Activated naive CD8-positive, alpha-beta T cell treated with anti-CD3 and anti-CD28 coated beads for 36 hours (primary cell): Measurements from ENCODE around the gene OR52W1. TPM values are rescaled to one million over a fixed set of nuclear protein-coding genes. Genes with fewer than 3 reads are reported as not detected.

Source experiments
- DNase-seq: peaks from one replicate; pipeline ENCODE4 v3.0.0; 2021
- H3K27ac Mint-ChIP-seq: one replicate; pipeline ENCODE4 v1.8.0; 2022; ENCODE audit warnings: mild to moderate bottlenecking, moderate library complexity, mixed read lengths
- H3K27me3 Mint-ChIP-seq: one replicate; pipeline ENCODE4 v1.8.0; 2022; ENCODE audit warnings: mild to moderate bottlenecking, mixed read lengths
- H3K36me3 Mint-ChIP-seq: one replicate; pipeline ENCODE4 v1.8.0; 2021; ENCODE audit warnings: mild to moderate bottlenecking, mixed read lengths
- H3K4me1 Mint-ChIP-seq: one replicate; pipeline ENCODE4 v1.8.0; 2021; ENCODE audit warnings: mixed read lengths
- H3K4me3 Mint-ChIP-seq: one replicate; pipeline ENCODE4 v1.8.0; 2022; ENCODE audit warnings: mild to moderate bottlenecking, moderate library complexity, mixed read lengths
- H3K9me3 Mint-ChIP-seq: one replicate; pipeline ENCODE4 v1.8.0; 2022; ENCODE audit warnings: mixed read lengths
- total RNA-seq, 2 experiments: library from RNA; stranded (reverse); gene quantifications; one replicate each; pipeline ENCODE4 v1.2.3, GENCODE V29; 2021

The OR52W1 gene, protein sequence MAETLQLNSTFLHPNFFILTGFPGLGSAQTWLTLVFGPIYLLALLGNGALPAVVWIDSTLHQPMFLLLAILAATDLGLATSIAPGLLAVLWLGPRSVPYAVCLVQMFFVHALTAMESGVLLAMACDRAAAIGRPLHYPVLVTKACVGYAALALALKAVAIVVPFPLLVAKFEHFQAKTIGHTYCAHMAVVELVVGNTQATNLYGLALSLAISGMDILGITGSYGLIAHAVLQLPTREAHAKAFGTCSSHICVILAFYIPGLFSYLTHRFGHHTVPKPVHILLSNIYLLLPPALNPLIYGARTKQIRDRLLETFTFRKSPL
- total RNA-seq: not detected

DNA sequence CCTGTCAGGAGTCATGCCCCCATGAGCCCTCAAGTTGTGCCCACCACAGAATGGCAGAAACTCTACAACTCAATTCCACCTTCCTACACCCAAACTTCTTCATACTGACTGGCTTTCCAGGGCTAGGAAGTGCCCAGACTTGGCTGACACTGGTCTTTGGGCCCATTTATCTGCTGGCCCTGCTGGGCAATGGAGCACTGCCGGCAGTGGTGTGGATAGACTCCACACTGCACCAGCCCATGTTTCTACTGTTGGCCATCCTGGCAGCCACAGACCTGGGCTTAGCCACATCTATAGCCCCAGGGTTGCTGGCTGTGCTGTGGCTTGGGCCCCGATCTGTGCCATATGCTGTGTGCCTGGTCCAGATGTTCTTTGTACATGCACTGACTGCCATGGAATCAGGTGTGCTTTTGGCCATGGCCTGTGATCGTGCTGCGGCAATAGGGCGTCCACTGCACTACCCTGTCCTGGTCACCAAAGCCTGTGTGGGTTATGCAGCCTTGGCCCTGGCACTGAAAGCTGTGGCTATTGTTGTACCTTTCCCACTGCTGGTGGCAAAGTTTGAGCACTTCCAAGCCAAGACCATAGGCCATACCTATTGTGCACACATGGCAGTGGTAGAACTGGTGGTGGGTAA is at the start of gene OR52W1:
Gene OR52W1, plus strand, starts transcription at position 51 of the 637 bp plus-strand sequence. Its CDS starts 0 bp downstream, at position 51.
- H3K36me3 Mint-ChIP-seq: peaks cover 20% of the 10 kb centered on the region
- no peak for DNase-seq
- no peak within 1 kb of the TSS for H3K27ac Mint-ChIP-seq
- H3K4me3 Mint-ChIP-seq: no peak within 1 kb of the TSS
- H3K9me3 Mint-ChIP-seq: no peaks in the 10 kb centered on the region
- H3K4me1 Mint-ChIP-seq: peaks cover 38% of the 10 kb centered on the region
- no peaks in the 10 kb centered on the region for H3K27me3 Mint-ChIP-seq

DNA sequence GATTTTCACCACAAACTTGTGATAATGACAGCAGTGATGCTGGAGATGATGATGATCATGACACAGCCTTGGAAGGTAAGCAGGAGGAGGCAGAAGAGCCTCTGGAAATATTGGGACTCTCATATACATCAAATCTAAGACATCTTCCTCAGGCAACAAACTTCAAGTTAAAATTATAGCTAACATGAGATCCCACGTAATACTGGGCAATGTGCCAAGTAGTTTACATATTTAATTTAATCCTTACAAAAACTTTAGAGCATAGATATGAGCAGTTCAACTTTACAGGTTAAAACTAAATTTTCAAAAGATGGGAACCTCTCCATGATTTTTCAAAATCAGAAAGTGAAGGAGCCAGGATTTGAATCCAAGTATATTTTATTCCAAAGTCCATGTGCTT is 47.9 kb upstream of the OR52W1 start:
- Mint-ChIP-seq H3K4me1 (no peaks in the 10 kb centered on the region), H3K27me3 (peaks cover 6% of the 10 kb centered on the region), H3K27ac (no peak overlapping the region), H3K9me3 (peaks cover 5% of the 10 kb centered on the region), H3K36me3 (no peaks in the 10 kb centered on the region), H3K4me3 (no peak overlapping the region)
- no peak for DNase-seq

DNA sequence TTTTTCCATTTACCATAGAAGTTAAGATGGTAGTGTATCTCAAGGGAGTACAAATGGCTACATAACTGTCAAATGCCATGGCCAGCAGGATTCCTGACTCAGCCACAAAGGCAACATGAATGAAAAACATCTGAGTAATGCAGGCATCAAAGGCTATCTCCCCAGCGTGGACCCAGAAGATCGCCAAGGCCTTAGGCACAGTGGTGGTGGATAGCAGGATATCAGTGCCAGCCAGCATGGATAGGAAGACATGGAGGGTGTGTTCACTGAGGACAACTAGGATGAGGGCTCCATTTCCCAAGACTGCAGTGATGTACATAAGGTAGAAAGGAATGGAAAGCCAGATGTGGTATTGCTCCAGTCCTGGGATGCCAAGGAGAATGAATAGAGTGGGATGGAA is 46.9 kb upstream of the OR52W1 start:
- peaks cover 9% of the 10 kb centered on the region for H3K27me3 Mint-ChIP-seq
- no peak overlapping the region for H3K27ac Mint-ChIP-seq
- H3K9me3 Mint-ChIP-seq: peaks cover 5% of the 10 kb centered on the region
- H3K4me1 Mint-ChIP-seq: no peaks in the 10 kb centered on the region
- H3K36me3 Mint-ChIP-seq: no peaks in the 10 kb centered on the region
- no peak for DNase-seq
- H3K4me3 Mint-ChIP-seq: no peak overlapping the region

DNA sequence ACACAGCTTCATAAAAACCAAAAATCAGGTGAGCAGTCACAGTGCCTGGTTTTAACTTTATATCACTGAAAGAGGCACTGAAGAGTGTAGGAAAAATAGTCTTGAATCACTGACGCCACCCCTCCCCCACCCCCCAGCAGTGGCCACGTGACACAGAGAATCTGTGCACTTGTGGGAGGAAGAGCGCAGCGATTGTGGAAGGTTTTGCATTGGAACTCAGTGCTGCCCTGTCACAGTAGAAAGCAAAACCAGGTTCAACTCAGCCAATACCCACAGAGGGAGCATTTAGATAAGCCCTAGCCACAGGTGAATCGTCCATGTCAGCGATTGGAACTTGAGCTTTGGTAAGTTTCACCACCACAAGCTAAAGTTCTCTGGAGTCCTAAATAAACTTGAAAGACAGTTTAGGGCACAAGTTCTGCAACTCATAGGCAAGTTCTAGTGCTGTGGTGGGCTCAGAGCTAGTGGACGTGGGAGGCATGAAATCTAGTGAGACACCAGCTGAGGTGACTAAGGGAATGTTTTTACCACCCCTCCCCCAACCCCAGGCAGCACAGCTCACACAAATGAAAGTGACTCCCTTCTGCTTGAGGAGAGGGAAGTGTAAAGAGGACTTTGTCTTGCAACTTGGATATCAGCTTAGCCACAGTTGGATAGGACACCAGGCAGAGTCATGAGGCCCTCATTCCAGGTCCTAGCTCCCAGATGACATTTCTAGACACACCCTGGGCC is 42.2 kb upstream of the OR52W1 start:
- no peak for DNase-seq
- Mint-ChIP-seq H3K27ac (no peak overlapping the region), H3K36me3 (no peaks in the 10 kb centered on the region), H3K9me3 (no peaks in the 10 kb centered on the region), H3K4me1 (no peaks in the 10 kb centered on the region), H3K27me3 (peaks cover 12% of the 10 kb centered on the region), H3K4me3 (no peak overlapping the region)

DNA sequence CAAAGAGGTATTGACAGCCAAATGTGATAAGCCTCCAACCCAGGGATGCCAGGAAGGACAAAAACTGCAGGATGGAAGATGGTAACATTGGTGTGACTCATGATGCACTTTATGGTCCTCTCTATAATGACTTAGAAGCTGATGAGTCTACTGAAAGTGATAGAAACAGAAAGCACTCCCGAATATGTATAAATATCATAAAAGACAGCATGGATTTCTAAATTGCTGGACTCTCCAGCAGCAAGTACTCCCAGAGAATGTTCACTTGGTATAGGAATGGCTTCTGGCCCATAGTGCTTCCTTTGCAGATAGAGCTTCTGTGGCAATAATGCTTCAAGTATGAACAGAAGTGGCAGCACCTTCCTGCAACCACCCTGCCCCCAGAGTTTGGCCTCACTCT is 28.8 kb upstream of the OR52W1 start, which contains the start of gene OR52B2:
Gene OR52B2, minus strand, starts transcription at position 101 of the 400 bp plus-strand sequence. Its CDS starts 0 bp downstream, at position 101.
- peaks cover 2% of the 10 kb centered on the region for H3K9me3 Mint-ChIP-seq
- DNase-seq: no peak
- no peak within 1 kb of the TSS for H3K4me3 Mint-ChIP-seq
- H3K36me3 Mint-ChIP-seq: no peaks in the 10 kb centered on the region
- H3K4me1 Mint-ChIP-seq: no peaks in the 10 kb centered on the region
- H3K27ac Mint-ChIP-seq: no peak within 1 kb of the TSS
- H3K27me3 Mint-ChIP-seq: peaks cover 11% of the 10 kb centered on the region

DNA sequence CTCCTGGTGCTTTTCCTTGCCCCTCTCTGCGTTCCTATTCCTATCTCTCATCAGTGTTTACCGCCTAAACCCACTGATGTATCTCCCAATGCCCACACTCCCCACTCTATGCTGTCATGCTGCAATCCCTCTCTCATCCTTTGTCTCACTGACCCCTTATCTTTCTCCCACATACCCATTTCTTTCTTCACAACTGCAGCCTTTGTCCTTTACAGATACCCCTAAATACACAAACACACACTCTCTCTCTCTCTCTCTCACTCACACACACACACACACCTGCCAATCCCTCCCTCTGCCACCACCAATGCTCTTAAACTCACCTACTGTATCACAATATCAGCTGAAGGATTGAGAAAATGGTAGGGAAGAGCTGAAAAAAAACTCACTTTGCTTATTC is 23.6 kb upstream of the OR52W1 start:
- Mint-ChIP-seq H3K9me3 (peaks cover 5% of the 10 kb centered on the region), H3K36me3 (peaks cover 5% of the 10 kb centered on the region), H3K27me3 (peaks cover 9% of the 10 kb centered on the region), H3K27ac (no peak overlapping the region), H3K4me3 (no peak overlapping the region), H3K4me1 (no peaks in the 10 kb centered on the region)
- no peak for DNase-seq

DNA sequence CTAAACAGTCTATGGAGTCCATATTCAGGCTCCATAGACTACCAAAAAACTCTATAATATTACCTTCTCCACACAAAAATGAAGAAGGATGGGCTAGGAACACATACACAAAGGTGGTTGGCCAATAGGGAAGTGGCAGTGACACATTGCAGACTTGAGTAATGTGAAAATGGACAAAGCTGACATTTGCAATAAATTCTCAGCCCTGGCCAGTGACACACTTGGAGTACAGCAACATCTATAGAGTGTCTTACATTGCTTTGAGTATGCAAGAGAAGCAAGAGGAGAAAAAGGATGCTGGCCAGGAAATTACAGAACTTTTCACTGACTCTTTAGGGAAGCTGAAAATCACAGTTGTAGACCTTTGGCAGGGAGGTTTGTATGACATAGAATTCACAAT is 7.3 kb upstream of the OR52W1 start:
- Mint-ChIP-seq H3K4me3 (no peak overlapping the region), H3K4me1 (peaks cover 8% of the 10 kb centered on the region), H3K9me3 (peaks cover under 1% of the 10 kb centered on the region), H3K36me3 (peaks cover 3% of the 10 kb centered on the region), H3K27ac (no peak overlapping the region), H3K27me3 (no peaks in the 10 kb centered on the region)
- no peak for DNase-seq

DNA sequence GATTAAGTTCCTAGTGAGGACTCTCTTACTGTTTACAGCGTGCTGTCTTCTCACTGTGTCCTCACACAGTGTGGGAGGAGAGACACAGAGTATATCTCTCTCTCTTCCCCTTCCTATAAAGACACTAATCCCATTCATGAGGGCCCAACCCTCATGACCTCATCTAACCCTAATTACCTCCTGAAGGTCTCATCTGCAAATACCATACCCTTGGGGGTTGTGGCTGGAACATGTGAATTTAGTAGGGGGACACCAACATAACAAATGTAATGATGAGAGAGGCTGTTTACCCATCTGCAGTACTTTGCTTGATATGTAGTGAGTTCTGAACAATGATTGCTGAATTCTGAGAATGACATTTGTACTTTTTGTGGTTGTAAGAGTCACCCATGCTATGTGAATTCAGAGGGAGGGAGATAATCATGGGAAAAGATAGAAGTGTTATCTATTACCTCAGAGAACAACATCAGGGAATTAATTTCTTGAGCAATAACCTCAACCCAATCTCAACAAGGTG is 4.9 kb upstream of the OR52W1 start:
- peaks cover 3% of the 10 kb centered on the region for H3K36me3 Mint-ChIP-seq
- no peak overlapping the region for H3K4me3 Mint-ChIP-seq
- H3K9me3 Mint-ChIP-seq: no peaks in the 10 kb centered on the region
- peaks cover 12% of the 10 kb centered on the region for H3K4me1 Mint-ChIP-seq
- no peak for DNase-seq
- H3K27me3 Mint-ChIP-seq: no peaks in the 10 kb centered on the region
- H3K27ac Mint-ChIP-seq: no peak overlapping the region

DNA sequence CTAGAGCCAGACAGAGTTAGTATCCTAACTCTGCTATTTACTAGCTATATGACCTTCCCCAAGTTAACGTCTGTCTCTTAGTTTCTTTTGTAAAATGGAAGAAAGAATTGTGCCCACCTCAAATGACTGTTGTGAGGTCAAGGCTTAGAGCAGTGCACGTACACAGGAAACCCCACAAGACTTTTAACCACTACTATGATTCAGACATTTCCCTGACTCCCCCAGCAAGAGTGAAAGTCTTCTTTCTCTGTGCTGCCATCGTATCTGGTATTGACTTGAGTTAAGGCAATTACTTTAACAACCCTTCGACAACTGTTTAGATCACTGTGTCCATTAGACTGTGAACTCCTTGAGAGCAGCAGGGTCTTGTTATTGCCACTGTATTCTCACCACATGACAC is 2.6 kb upstream of the OR52W1 start:
- Mint-ChIP-seq H3K9me3 (no peaks in the 10 kb centered on the region), H3K27me3 (no peaks in the 10 kb centered on the region), H3K4me1 (peaks cover 18% of the 10 kb centered on the region), H3K4me3 (no peak overlapping the region), H3K36me3 (peaks cover 8% of the 10 kb centered on the region), H3K27ac (peak overlapping the region; percentile 51)
- no peak for DNase-seq

DNA sequence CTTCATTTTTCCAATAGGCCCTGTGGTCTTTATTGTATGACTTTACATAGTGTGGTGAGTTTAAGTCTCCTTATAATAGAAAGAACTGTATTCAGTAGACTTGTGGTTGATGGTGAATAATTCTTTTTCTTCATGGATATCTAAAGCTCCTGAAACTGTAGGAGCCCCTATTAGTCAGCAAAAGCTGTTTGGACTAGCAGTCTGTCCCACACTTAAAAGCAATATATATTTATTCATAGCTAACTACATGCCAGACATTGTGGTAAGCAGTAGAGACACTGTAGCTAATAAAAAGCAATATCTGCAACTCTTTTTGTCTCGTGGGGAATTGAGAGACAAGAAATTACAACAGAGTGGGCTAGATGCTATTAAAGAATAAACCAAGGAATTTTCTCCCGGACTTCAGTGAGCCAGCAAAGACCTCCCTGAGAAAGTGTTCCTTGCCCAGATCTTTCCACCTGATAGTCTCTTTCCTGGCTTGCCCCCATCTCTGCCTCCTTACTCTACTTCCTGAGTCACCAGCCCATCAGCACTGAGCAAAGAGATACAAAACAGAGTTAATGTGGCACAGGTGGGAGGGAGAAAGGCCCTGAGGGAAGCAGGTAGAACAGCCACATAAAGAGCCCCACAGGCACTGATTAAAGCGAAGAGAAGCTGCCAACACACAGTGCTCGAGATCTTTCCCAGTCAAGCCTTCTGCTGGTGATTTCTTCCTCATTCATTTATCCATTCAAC is 1.4 kb upstream of the OR52W1 start:
- H3K27ac Mint-ChIP-seq: no peak overlapping the region
- H3K9me3 Mint-ChIP-seq: no peaks in the 10 kb centered on the region
- H3K4me1 Mint-ChIP-seq: peaks cover 24% of the 10 kb centered on the region
- no peak overlapping the region for H3K4me3 Mint-ChIP-seq
- peaks cover 11% of the 10 kb centered on the region for H3K36me3 Mint-ChIP-seq
- H3K27me3 Mint-ChIP-seq: no peaks in the 10 kb centered on the region
- DNase-seq: no peak

DNA sequence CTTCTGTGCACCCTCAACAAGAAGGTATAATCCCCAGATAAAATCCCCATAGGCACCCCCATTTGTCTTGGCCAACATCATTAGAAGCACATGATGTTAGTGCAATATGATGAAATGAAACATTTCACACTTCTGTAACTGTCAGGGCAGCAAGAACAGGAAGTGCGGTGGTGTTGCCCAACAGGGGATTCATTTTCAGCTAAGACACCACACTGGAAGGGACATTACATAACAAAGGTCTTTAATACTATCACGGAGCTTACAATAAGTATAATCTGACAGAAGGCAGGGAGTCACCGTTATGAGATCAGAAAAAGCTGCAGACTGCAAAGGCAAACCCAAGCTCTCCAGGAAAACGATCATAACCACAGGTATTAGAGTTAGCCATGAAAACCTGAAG is 2.0 kb downstream of the OR52W1 start:
- H3K27me3 Mint-ChIP-seq: no peaks in the 10 kb centered on the region
- H3K4me1 Mint-ChIP-seq: peaks cover 43% of the 10 kb centered on the region
- no peak overlapping the region for H3K4me3 Mint-ChIP-seq
- peaks cover 22% of the 10 kb centered on the region for H3K36me3 Mint-ChIP-seq
- no peaks in the 10 kb centered on the region for H3K9me3 Mint-ChIP-seq
- peak overlapping the region; percentile 20 for H3K27ac Mint-ChIP-seq
- DNase-seq: no peak

DNA sequence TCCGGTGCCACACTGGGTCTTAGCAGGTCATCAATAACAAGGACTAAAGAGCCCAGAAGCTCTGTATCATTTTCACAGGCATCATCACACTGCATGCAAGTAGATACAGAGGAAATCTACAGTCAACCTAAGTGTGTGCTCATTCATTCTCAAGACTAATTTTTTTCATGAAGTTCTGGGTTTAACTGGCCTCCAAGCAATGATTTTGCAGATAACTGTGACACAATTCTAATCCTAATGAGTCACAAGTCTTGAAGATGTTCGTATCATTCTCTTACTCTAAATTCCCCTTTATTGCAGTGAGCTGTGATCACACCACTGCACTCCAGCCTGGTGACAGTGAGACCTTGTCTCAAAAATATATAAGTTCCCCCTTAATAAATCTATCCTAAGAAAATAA is 2.5 kb downstream of the OR52W1 start:
- no peaks in the 10 kb centered on the region for H3K27me3 Mint-ChIP-seq
- no peaks in the 10 kb centered on the region for H3K9me3 Mint-ChIP-seq
- peaks cover 21% of the 10 kb centered on the region for H3K36me3 Mint-ChIP-seq
- no peak overlapping the region for H3K27ac Mint-ChIP-seq
- H3K4me3 Mint-ChIP-seq: no peak overlapping the region
- DNase-seq: no peak
- H3K4me1 Mint-ChIP-seq: peaks cover 37% of the 10 kb centered on the region

DNA sequence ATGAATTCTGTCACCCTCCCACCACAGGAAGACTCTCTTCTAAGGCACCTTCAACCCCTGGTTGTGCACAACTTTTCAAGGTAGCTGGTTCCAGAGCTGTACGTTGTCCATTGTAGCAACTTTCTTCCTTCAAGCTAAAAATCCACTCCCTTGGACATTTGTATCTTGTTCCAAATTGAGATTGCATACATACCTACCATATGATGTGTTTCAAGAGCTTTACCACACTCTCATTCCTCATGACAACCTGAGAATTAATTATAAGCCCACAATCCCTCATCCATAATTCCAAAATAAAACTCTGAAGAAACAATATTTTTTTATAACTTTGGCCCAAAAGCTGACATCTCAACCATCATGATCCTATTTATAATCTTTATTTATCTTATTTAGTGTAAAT is 3.0 kb downstream of the OR52W1 start:
- DNase-seq: no peak
- H3K27me3 Mint-ChIP-seq: no peaks in the 10 kb centered on the region
- H3K4me1 Mint-ChIP-seq: peaks cover 35% of the 10 kb centered on the region
- peaks cover 19% of the 10 kb centered on the region for H3K36me3 Mint-ChIP-seq
- H3K27ac Mint-ChIP-seq: no peak overlapping the region
- no peaks in the 10 kb centered on the region for H3K9me3 Mint-ChIP-seq
- H3K4me3 Mint-ChIP-seq: no peak overlapping the region

DNA sequence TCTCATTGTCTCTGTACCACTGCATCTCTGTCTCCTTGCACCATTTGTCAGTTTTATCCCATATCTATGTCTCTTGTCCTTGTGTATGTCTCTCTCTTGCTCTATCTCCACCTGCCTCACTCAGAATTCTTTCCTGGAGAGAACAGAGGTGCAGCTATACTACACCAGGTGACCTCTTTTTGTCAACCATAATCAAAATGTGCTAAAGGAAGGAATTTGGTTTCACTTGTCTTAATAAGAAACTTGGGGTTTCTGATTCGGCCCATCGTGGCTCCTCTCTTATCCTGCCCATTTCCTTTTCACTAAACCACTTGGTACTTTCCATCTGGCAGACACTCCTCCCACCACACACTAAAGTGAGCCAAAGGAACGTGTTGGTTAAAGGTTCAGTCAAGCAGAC is 4.3 kb downstream of the OR52W1 start:
- Mint-ChIP-seq H3K4me1 (peaks cover 32% of the 10 kb centered on the region), H3K4me3 (no peak overlapping the region), H3K9me3 (no peaks in the 10 kb centered on the region), H3K27me3 (no peaks in the 10 kb centered on the region), H3K36me3 (peaks cover 19% of the 10 kb centered on the region), H3K27ac (peak overlapping the region; percentile 28)
- no peak for DNase-seq

DNA sequence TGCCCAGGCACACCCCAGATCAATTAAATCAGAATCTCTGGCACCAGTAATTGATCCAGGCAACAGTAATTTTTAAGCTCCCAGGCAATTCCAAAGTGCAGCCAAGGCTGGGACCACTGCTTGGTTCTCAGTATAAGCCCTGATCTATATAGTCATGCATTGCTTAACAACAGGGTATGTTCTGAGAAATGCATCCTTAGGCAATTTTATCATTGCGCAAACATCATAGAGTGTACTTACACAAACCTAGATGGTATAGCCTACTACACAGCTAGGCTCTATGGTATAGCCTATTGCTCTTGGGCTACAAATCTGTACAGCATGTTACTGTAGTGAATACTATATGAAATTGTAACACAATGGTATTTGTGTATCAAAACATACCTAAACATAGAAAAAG is 5.7 kb downstream of the OR52W1 start:
- H3K9me3 Mint-ChIP-seq: no peaks in the 10 kb centered on the region
- no peaks in the 10 kb centered on the region for H3K27me3 Mint-ChIP-seq
- H3K4me1 Mint-ChIP-seq: peaks cover 32% of the 10 kb centered on the region
- DNase-seq: no peak
- H3K27ac Mint-ChIP-seq: no peak overlapping the region
- no peak overlapping the region for H3K4me3 Mint-ChIP-seq
- H3K36me3 Mint-ChIP-seq: peaks cover 23% of the 10 kb centered on the region
